Left lung (tissue), 14 donors: ENCODE results near the gene PRRT2. TPM values are rescaled to one million over a fixed set of nuclear protein-coding genes. Genes with fewer than 3 reads are reported as not detected.

Source experiments
- ATAC-seq: fragments of 200-7000 bp; cut with Tn5 transposase; one replicate; pipeline ENCODE4 v1.9.1; 2020; ENCODE audit warnings: moderate library complexity
- DNase-seq, 4 donors: peaks; one replicate each; pipeline ENCODE4 v3.0.0-alpha.2; 2013 to 2020
- H3K27ac ChIP-seq, 2 donors: fragments of 200-600 bp; sonication (generic) in 1 of 2; one replicate each; pipeline versions ENCODE4 v1.5.0 to v1.8.0; 2020 to 2021
- H3K27me3 ChIP-seq, 2 donors: fragments of 200-600 bp; sonication (generic) in 1 of 2; one replicate each; pipeline versions ENCODE4 v1.5.0 to v1.8.0; 2020 to 2021
- H3K36me3 ChIP-seq, 2 donors: fragments of 200-600 bp; sonication (generic) in 1 of 2; one replicate each; pipeline versions ENCODE4 v1.5.0 to v1.8.0; 2020 to 2021
- H3K4me1 ChIP-seq, 2 donors: fragments of 200-600 bp; one replicate each; pipeline ENCODE4 v1.8.0; 2021
- H3K4me3 ChIP-seq, 2 donors: fragments of 200-600 bp; sonication (generic) in 1 of 2; one replicate each; pipeline versions ENCODE4 v1.5.0 to v1.8.0; 2020 to 2021; ENCODE audit warnings: mild to moderate bottlenecking in 1 of 2
- H3K9me3 ChIP-seq, 2 donors: fragments of 200-600 bp; sonication (generic) in 1 of 2; one replicate each; pipeline versions ENCODE4 v1.5.0 to v1.8.0; 2020 to 2021
- CTCF ChIP-seq, 2 donors: fragments of 200-600 bp; sonication (generic) in 1 of 2; IDR thresholded peaks; one replicate each; pipeline versions ENCODE4 v1.5.0 to v1.8.0; 2021; ENCODE audit warnings: antibody characterized with exemption in 2 of 2
- intact Hi-C, 2 donors: fragments of 100-400 bp; cut with DNase I; formaldehyde crosslinking; loops; one replicate each; pipeline versions ENCODE4 v1.11.2 to v1.14.2; 2022
- long read RNA-seq, 12 donors: library from polyadenylated mRNA in 2 of 12; unstranded in 2 of 12; transcript quantifications; one replicate each; pipeline ENCODE4 v2.0.0 and lab custom pipeline, GENCODE V29; 2019 to 2026
- polyA plus RNA-seq, 6 donors: library from polyadenylated mRNA; unstranded; fragments of 120-200 nt; gene quantifications; one replicate each; pipeline ENCODE4 v1.2.1, GENCODE V29; 2013; ENCODE audit not compliant: insufficient read length in 6 of 6
- total RNA-seq, 2 donors: library from RNA; stranded (reverse); fragmentation: NEBNext Ultra II Directional; extraction: Animal tissue kit (Norgen Biotek cat#: 25700); gene quantifications; one replicate each; pipeline ENCODE4 v1.2.1, GENCODE V29; 2021
- donor health status: DM: no; HTN: yes; CAD: no.
- donor health status: DM: no; HTN: no; CAD: no.

The PRRT2 gene
- total RNA-seq (1 to 10 TPM in 1 of 2 donors, under 1 TPM in 1; 0.94 to 3.1 TPM), polyA plus RNA-seq (10 to 100 TPM in 5 of 6 donors, 1 to 10 TPM in 1; 9.0 to 15.1 (median 11.2) TPM)
- long read RNA-seq, donor 1, partial matches to known transcripts: 0 of 4 reads
- long read RNA-seq, donor 1, other reads (novel, unspliced or antisense): 0 of 4 reads
- long read RNA-seq, donor 2, partial matches to known transcripts: 0 of 3 reads
- long read RNA-seq, donor 2, other reads (novel, unspliced or antisense): 0 of 3 reads
- long read RNA-seq, donor 3, partial matches to known transcripts: 0 of 4 reads
- long read RNA-seq, donor 3, other reads (novel, unspliced or antisense): 0 of 4 reads
- long read RNA-seq, donor 4, partial matches to known transcripts: 0 of 1 reads
- long read RNA-seq, donor 4, other reads (novel, unspliced or antisense): 1 of 1 reads
- long read RNA-seq, donor 5, partial matches to known transcripts: 0 of 7 reads
- long read RNA-seq, donor 5, other reads (novel, unspliced or antisense): 0 of 7 reads
- long read RNA-seq, donor 6, partial matches to known transcripts: 0 of 1 reads
- long read RNA-seq, donor 6, other reads (novel, unspliced or antisense): 0 of 1 reads
- long read RNA-seq, donor 7, partial matches to known transcripts: 0 of 4 reads
- long read RNA-seq, donor 7, other reads (novel, unspliced or antisense): 0 of 4 reads
- long read RNA-seq, donor 8, partial matches to known transcripts: 0 of 5 reads
- long read RNA-seq, donor 8, other reads (novel, unspliced or antisense): 0 of 5 reads
- long read RNA-seq, donor 9: 0 reads
- long read RNA-seq, donor 10: 0 reads
- long read RNA-seq, donor 11: 0 reads
- long read RNA-seq, donor 12, partial matches to known transcripts: 0 of 4 reads
- long read RNA-seq, donor 12, other reads (novel, unspliced or antisense): 0 of 4 reads

GRCh38 chr16:29811896-29812665 lies at the start of gene PRRT2:
TSS of gene PRRT2 (plus strand) at chr16:29812193. CDS start at chr16:29813055, 862 bp downstream.
- intact Hi-C loops: no loop called here
- H3K4me1 ChIP-seq: peaks cover 36 to 81% of the 10 kb centered on the region in 2 donors

GRCh38 chr16:29763326-29763725 lies 48.7 kb upstream of the PRRT2 start:
- no peak for DNase-seq
- no peak for ATAC-seq
- no peak overlapping the region for H3K4me3 ChIP-seq
- intact Hi-C loops: no loop called here
- H3K27ac ChIP-seq: no peak overlapping the region
- H3K4me1 ChIP-seq: peaks cover 0 to 3% of the 10 kb centered on the region in 2 donors
- no peaks in the 10 kb centered on the region for H3K36me3 ChIP-seq
- no peaks in the 10 kb centered on the region for H3K9me3 ChIP-seq
- H3K27me3 ChIP-seq: no peaks in the 10 kb centered on the region
- TF ChIP-seq CTCF (IDR thresholded peaks at IDR 0.05): no peak

More at GRCh38 chr16:29811896-29812665, at the start of gene PRRT2:
- no peaks in the 10 kb centered on the region for H3K9me3 ChIP-seq
- no peak for TF ChIP-seq CTCF (IDR thresholded peaks at IDR 0.05)
- H3K27me3 ChIP-seq: peaks cover 0 to 20% of the 10 kb centered on the region in 2 donors
- H3K4me3 ChIP-seq: peak within 1 kb of the TSS; percentile 37 to 50
- DNase-seq: peak in 2 of 4 donors; percentile 83
- ATAC-seq: no peak
- H3K27ac ChIP-seq: peak within 1 kb of the TSS; percentile 66 to 81
- H3K36me3 ChIP-seq: peaks cover 0 to 22% of the 10 kb centered on the region in 2 donors

GRCh38 chr16:29765167-29766032 lies 46.6 kb upstream of the PRRT2 start:
- no peaks in the 10 kb centered on the region for H3K27me3 ChIP-seq
- H3K4me3 ChIP-seq: no peak overlapping the region
- intact Hi-C loops: no loop called here
- ATAC-seq (peak; percentile 88), DNase-seq (peak in 2 of 4 donors; percentile 50 to 87)
- no peak for TF ChIP-seq CTCF (IDR thresholded peaks at IDR 0.05)
- no peaks in the 10 kb centered on the region for H3K9me3 ChIP-seq
- no peaks in the 10 kb centered on the region for H3K36me3 ChIP-seq
- H3K27ac ChIP-seq: no peak overlapping the region
- H3K4me1 ChIP-seq: peaks cover 0 to 3% of the 10 kb centered on the region in 2 donors

- no peak for ATAC-seq
- intact Hi-C loops: no loop called here
- H3K4me1 ChIP-seq: peaks cover 3 to 9% of the 10 kb centered on the region in 2 donors
These were observed 45.4 kb upstream of the PRRT2 start for GRCh38 chr16:29766571-29766970.

More at GRCh38 chr16:29766571-29766970, 45.4 kb upstream of the PRRT2 start:
- no peaks in the 10 kb centered on the region for H3K9me3 ChIP-seq
- no peaks in the 10 kb centered on the region for H3K36me3 ChIP-seq
- no peak for TF ChIP-seq CTCF (IDR thresholded peaks at IDR 0.05)
- DNase-seq: no peak
- no peaks in the 10 kb centered on the region for H3K27me3 ChIP-seq
- H3K4me3 ChIP-seq: no peak overlapping the region
- no peak overlapping the region for H3K27ac ChIP-seq
